HFFc6 (cell line): ENCODE data around the gene SKIC8. TPM values are rescaled to one million over a fixed set of nuclear protein-coding genes. Genes with fewer than 3 reads are reported as not detected.
A peak's percentile ranks its signal among the peaks of the same experiment; 100 is the strongest.

Experiments
- DNase-seq: peaks from one replicate; pipeline ENCODE4 v3.0.0-alpha.2; 2018
- H3K27ac Mint-ChIP-seq: 2 replicates; pipeline ENCODE4 v1.8.0; 2020; ENCODE audit warnings: mild to moderate bottlenecking, mixed read lengths
- H3K27me3 Mint-ChIP-seq: 2 replicates; pipeline ENCODE4 v1.8.0; 2021; ENCODE audit warnings: mild to moderate bottlenecking, moderate library complexity, mixed read lengths; ENCODE audit not compliant: insufficient read depth
- H3K36me3 Mint-ChIP-seq: 2 replicates; pipeline ENCODE4 v1.8.0; 2021; ENCODE audit warnings: low read depth, mixed read lengths
- H3K4me1 Mint-ChIP-seq: 2 replicates; pipeline ENCODE4 v1.8.0; 2020; ENCODE audit warnings: low read depth, mixed read lengths
- H3K4me3 Mint-ChIP-seq: 2 replicates; pipeline ENCODE4 v1.8.0; 2020; ENCODE audit warnings: mild to moderate bottlenecking, moderate library complexity, mixed read lengths
- H3K9me3 Mint-ChIP-seq: 2 replicates; pipeline ENCODE4 v1.8.0; 2020; ENCODE audit warnings: mild to moderate bottlenecking, mixed read lengths
- CTCF ChIP-seq: fragments of 200-600 bp; sonication (generic); IDR thresholded peaks from 2 replicates; pipeline ENCODE4 v1.5.0; 2021; ENCODE audit warnings: antibody characterized with exemption, mild to moderate bottlenecking
- total RNA-seq, 6 experiments: library from RNA; stranded (reverse); fragmentation: NEBNext Ultra II Directional; extraction: Animal tissue kit (Norgen Biotek cat#: 25700); gene quantifications; 2 replicates in 1 of 6; 3 replicates in 5 of 6; pipeline ENCODE4 v1.2.3, GENCODE V29; 2021

SKIC8 gene
- total RNA-seq, 6 experiments from 2014 or later: 43.9 to 48.1 (median 47.0) TPM

- Mint-ChIP-seq H3K4me1 (no peaks in the 10 kb centered on the region), H3K27ac (no peak overlapping the region), H3K36me3 (no peaks in the 10 kb centered on the region), H3K27me3 (peaks cover 30% of the 10 kb centered on the region), H3K9me3 (no peaks in the 10 kb centered on the region), H3K4me3 (no peak overlapping the region)
- no peak for TF ChIP-seq CTCF
- no peak for DNase-seq
Measured at GRCh38 chr15:78244893-78245292, 54.5 kb downstream of the SKIC8 start.

- Mint-ChIP-seq H3K4me1 (no peaks in the 10 kb centered on the region), H3K27ac (no peak overlapping the region), H3K27me3 (peaks cover 28% of the 10 kb centered on the region), H3K36me3 (no peaks in the 10 kb centered on the region), H3K9me3 (no peaks in the 10 kb centered on the region), H3K4me3 (no peak overlapping the region)
- TF ChIP-seq CTCF: no peak
- DNase-seq: no peak
Measured at GRCh38 chr15:78244101-78244500, 55.3 kb downstream of the SKIC8 start.

GRCh38 chr15:78243491-78243941 lies 55.9 kb downstream of the SKIC8 start:
- no peaks in the 10 kb centered on the region for H3K4me1 Mint-ChIP-seq
- DNase-seq: no peak
- no peak overlapping the region for H3K27ac Mint-ChIP-seq
- TF ChIP-seq CTCF: no peak
- H3K4me3 Mint-ChIP-seq: no peak overlapping the region
- H3K27me3 Mint-ChIP-seq: peaks cover 33% of the 10 kb centered on the region
- no peaks in the 10 kb centered on the region for H3K9me3 Mint-ChIP-seq
- no peaks in the 10 kb centered on the region for H3K36me3 Mint-ChIP-seq

GRCh38 chr15:78243058-78243457 lies 56.4 kb downstream of the SKIC8 start:
- H3K4me1 Mint-ChIP-seq: no peaks in the 10 kb centered on the region
- H3K27me3 Mint-ChIP-seq: peaks cover 30% of the 10 kb centered on the region
- H3K27ac Mint-ChIP-seq: no peak overlapping the region
- H3K9me3 Mint-ChIP-seq: no peaks in the 10 kb centered on the region
- DNase-seq: no peak
- no peak overlapping the region for H3K4me3 Mint-ChIP-seq
- H3K36me3 Mint-ChIP-seq: no peaks in the 10 kb centered on the region
- TF ChIP-seq CTCF: no peak

GRCh38 chr15:78242128-78242527 lies 57.3 kb downstream of the SKIC8 start:
- Mint-ChIP-seq H3K4me1 (no peaks in the 10 kb centered on the region), H3K4me3 (no peak overlapping the region)
- peak; percentile 73 for TF ChIP-seq CTCF

GRCh38 chr15:78241017-78241416 lies 58.4 kb downstream of the SKIC8 start:
- Mint-ChIP-seq H3K9me3 (no peaks in the 10 kb centered on the region), H3K36me3 (no peaks in the 10 kb centered on the region), H3K27me3 (peaks cover 34% of the 10 kb centered on the region), H3K4me1 (no peaks in the 10 kb centered on the region), H3K4me3 (no peak overlapping the region), H3K27ac (no peak overlapping the region)
- peak; percentile 61 for DNase-seq
- peak; percentile 93 for TF ChIP-seq CTCF

More at GRCh38 chr15:78242128-78242527, 57.3 kb downstream of the SKIC8 start:
- no peaks in the 10 kb centered on the region for H3K36me3 Mint-ChIP-seq
- H3K9me3 Mint-ChIP-seq: no peaks in the 10 kb centered on the region
- no peak for DNase-seq
- H3K27me3 Mint-ChIP-seq: peaks cover 35% of the 10 kb centered on the region
- H3K27ac Mint-ChIP-seq: no peak overlapping the region
